Kidney (tissue), 14 donors: ENCODE results near the gene SMG7. TPM values are rescaled to one million over a fixed set of nuclear protein-coding genes. Genes with fewer than 3 reads are reported as not detected.

Experiments
- DNase-seq, 5 donors: peaks; one replicate each; pipeline ENCODE4 v3.0.0-alpha.2; 2013 to 2020
- FAIRE-seq: peaks from 2 replicates; lab custom pipeline; 2012; peaks lifted over from hg19 to GRCh38; lab: Jason Lieb, UNC
- H3K27ac ChIP-seq, 2 donors: one replicate each; pipeline ENCODE4 v1.7.0; 2013; ENCODE audit warnings: low read depth in 2 of 2, low read length in 2 of 2, inconsistent platforms in 1 of 2
- H3K27me3 ChIP-seq: one replicate; pipeline ENCODE4 v1.7.1; 2013; ENCODE audit warnings: low read length, inconsistent platforms; ENCODE audit not compliant: control insufficient read depth, insufficient read depth
- H3K36me3 ChIP-seq, 3 donors: one replicate each; pipeline versions ENCODE4 v1.7.0 to v1.7.1; 2013; ENCODE audit warnings: low read length in 3 of 3, control low read depth in 1 of 3, inconsistent platforms in 1 of 3; ENCODE audit not compliant: insufficient read depth in 3 of 3, control insufficient read depth in 2 of 3
- H3K4me1 ChIP-seq, 3 donors: one replicate each; pipeline versions ENCODE4 v1.7.0 to v1.7.1; 2013; ENCODE audit warnings: low read length in 3 of 3, inconsistent platforms in 1 of 3, low read depth in 1 of 3; ENCODE audit not compliant: control insufficient read depth in 2 of 3, insufficient read depth in 2 of 3
- H3K4me3 ChIP-seq, 3 donors: one replicate each; pipeline versions ENCODE4 v1.7.0 to v1.8.1; 2013; ENCODE audit warnings: low read length in 3 of 3, control low read depth in 1 of 3, inconsistent platforms in 1 of 3
- H3K9ac ChIP-seq, 3 donors: one replicate each; pipeline versions ENCODE4 v1.7.0 to v1.7.1; 2013; ENCODE audit warnings: low read length in 3 of 3, control low read depth in 1 of 3, inconsistent platforms in 1 of 3
- H3K9me3 ChIP-seq, 3 donors: one replicate each; pipeline versions ENCODE4 v1.7.0 to v1.7.1; 2013; ENCODE audit warnings: low read length in 3 of 3, control low read depth in 1 of 3, inconsistent platforms in 1 of 3; ENCODE audit not compliant: control insufficient read depth in 2 of 3, insufficient read depth in 1 of 3
- CTCF ChIP-seq: IDR thresholded peaks from 3 replicates; pipeline ENCODE4 v1.5.1; 2012; ENCODE audit warnings: mild to moderate bottlenecking, moderate library complexity, borderline replicate concordance; ENCODE audit not compliant: insufficient read depth; ENCODE audit errors: extremely low read depth
- intact Hi-C: fragments of 100-400 bp; cut with DNase I; formaldehyde crosslinking; loops from one replicate; pipeline ENCODE4 v1.11.1; 2022
- polyA plus RNA-seq: library from polyadenylated mRNA; stranded (reverse); fragments of 350-450 nt; fragmentation: Illumina TruSeq; extraction: RNeasy Lipid Tissue Mini Kit (QIAGEN cat#74804); gene quantifications from one replicate; pipeline ENCODE4 v1.2.3, GENCODE V29; 2014; ENCODE audit warnings: low read depth, low replicate concordance; ENCODE audit not compliant: insufficient read depth
- total RNA-seq: library from RNA; stranded (reverse); fragmentation: NEBNext Ultra II Directional; extraction: Animal tissue kit (Norgen Biotek cat#: 25700); gene quantifications from one replicate; pipeline ENCODE4 v1.2.1, GENCODE V29; 2021
- donor health status: control.
- donor health status: control.
- donor health status: control.
- donor health status: control.
- donor health status: control.
- donor health status: DM: yes; HTN: yes; CAD: no.
- donor health status: Normal renal cell carcinoma (clear cell type).

The SMG7 gene
- total and polyA plus RNA-seq, 2 donors from 2014 or later: 15.4 to 56.3 TPM

GRCh38 chr1:183552891-183553290 lies 80.6 kb downstream of the SMG7 start:
- H3K4me3 ChIP-seq: no peak overlapping the region
- H3K4me1 ChIP-seq: no peaks in the 10 kb centered on the region
- no peak for FAIRE-seq
- no peak for DNase-seq
- H3K27ac ChIP-seq: no peak overlapping the region
- no peak for TF ChIP-seq CTCF
- no peaks in the 10 kb centered on the region for H3K9me3 ChIP-seq
- H3K27me3 ChIP-seq: no peaks in the 10 kb centered on the region
- H3K9ac ChIP-seq: no peak overlapping the region
- peaks cover 8 to 42% (median 16%) of the 10 kb centered on the region in 3 donors for H3K36me3 ChIP-seq
- intact Hi-C loops: no loop called here

GRCh38 chr1:183553331-183553730 lies 81.0 kb downstream of the SMG7 start:
- Histone ChIP-seq H3K27me3 (no peaks in the 10 kb centered on the region), H3K9me3 (no peaks in the 10 kb centered on the region), H3K4me3 (no peak overlapping the region), H3K27ac (no peak overlapping the region), H3K4me1 (no peaks in the 10 kb centered on the region), H3K9ac (no peak overlapping the region), H3K36me3 (peaks cover 8 to 42% (median 16%) of the 10 kb centered on the region in 3 donors)
- intact Hi-C loops: no loop called here
- no peak for TF ChIP-seq CTCF
- FAIRE-seq (no peak), DNase-seq (no peak)

- Histone ChIP-seq H3K36me3 (peaks cover 8 to 42% (median 16%) of the 10 kb centered on the region in 3 donors), H3K9ac (no peak overlapping the region), H3K9me3 (no peaks in the 10 kb centered on the region), H3K4me3 (no peak overlapping the region), H3K27me3 (no peaks in the 10 kb centered on the region), H3K4me1 (no peaks in the 10 kb centered on the region), H3K27ac (no peak overlapping the region)
- DNase-seq: no peak
- intact Hi-C loops: no loop called here
- TF ChIP-seq CTCF: no peak
- no peak for FAIRE-seq
Measured at GRCh38 chr1:183553764-183554163, 81.5 kb downstream of the SMG7 start.

- TF ChIP-seq CTCF: no peak
- H3K4me3 ChIP-seq: no peak overlapping the region
- no peak overlapping the region for H3K27ac ChIP-seq
- DNase-seq: no peak
- no peaks in the 10 kb centered on the region for H3K4me1 ChIP-seq
- H3K9ac ChIP-seq: no peak overlapping the region
- H3K36me3 ChIP-seq: peaks cover 7 to 35% (median 16%) of the 10 kb centered on the region in 3 donors
- FAIRE-seq: no peak
- H3K27me3 ChIP-seq: no peaks in the 10 kb centered on the region
- intact Hi-C loops: no loop called here
- no peaks in the 10 kb centered on the region for H3K9me3 ChIP-seq
Measured at GRCh38 chr1:183554577-183554976, 82.3 kb downstream of the SMG7 start.
